Chondrocyte (in vitro differentiated cells): ENCODE results near the gene FOXS1. TPM values are rescaled to one million over a fixed set of nuclear protein-coding genes. Genes with fewer than 3 reads are reported as not detected.

Experiments
- DNase-seq: peaks from one replicate; pipeline ENCODE4 v3.0.0; 2021; ENCODE audit warnings: mixed read lengths, low spot score
- H3K27ac Mint-ChIP-seq: one replicate; pipeline ENCODE4 v1.8.0; 2021; ENCODE audit warnings: mild to moderate bottlenecking, moderate library complexity, mixed read lengths; ENCODE audit not compliant: unreplicated experiment
- H3K27me3 Mint-ChIP-seq: 2 replicates; pipeline ENCODE4 v1.8.0; 2021; ENCODE audit warnings: low read depth, mixed read lengths
- H3K36me3 Mint-ChIP-seq: 2 replicates; pipeline ENCODE4 v1.8.0; 2021; ENCODE audit warnings: low read depth, mixed read lengths
- H3K4me1 Mint-ChIP-seq: 2 replicates; pipeline ENCODE4 v1.8.0; 2021; ENCODE audit warnings: low read depth, mild to moderate bottlenecking, mixed read lengths
- H3K4me3 Mint-ChIP-seq: one replicate; pipeline ENCODE4 v1.8.0; 2021; ENCODE audit warnings: mild to moderate bottlenecking, moderate library complexity, mixed read lengths; ENCODE audit not compliant: unreplicated experiment
- H3K9me3 Mint-ChIP-seq: 2 replicates; pipeline ENCODE4 v1.8.0; 2021; ENCODE audit warnings: low read depth, mixed read lengths
- CTCF ChIP-seq: fragments of 200-600 bp; sonication (generic); IDR thresholded peaks from 2 replicates; pipeline ENCODE4 v1.5.0; 2021; ENCODE audit warnings: antibody characterized with exemption, mild to moderate bottlenecking, moderate library complexity
- total RNA-seq: library from RNA; stranded (reverse); gene quantifications from 3 replicates; pipeline ENCODE4 v1.2.1, GENCODE V29; 2021

The FOXS1 gene
- total RNA-seq, 1 donor from 2014 or later, result 192 TPM

GRCh38 chr20:31877684-31878083, 32.3 kb upstream of the FOXS1 start:
- DNase-seq, result no peak
- H3K4me3 Mint-ChIP-seq, result no peak overlapping the region
- no peak for TF ChIP-seq CTCF
- peaks cover 2% of the 10 kb centered on the region for H3K9me3 Mint-ChIP-seq
- H3K36me3 Mint-ChIP-seq, result no peaks in the 10 kb centered on the region
- peaks cover 7% of the 10 kb centered on the region for H3K27me3 Mint-ChIP-seq
- no peak overlapping the region for H3K27ac Mint-ChIP-seq
- peaks cover 4% of the 10 kb centered on the region for H3K4me1 Mint-ChIP-seq

- Mint-ChIP-seq H3K4me3 (no peak overlapping the region), H3K27ac (no peak overlapping the region), H3K9me3 (peaks cover 2% of the 10 kb centered on the region), H3K36me3 (no peaks in the 10 kb centered on the region), H3K4me1 (peaks cover 10% of the 10 kb centered on the region), H3K27me3 (peaks cover 4% of the 10 kb centered on the region)
- TF ChIP-seq CTCF, result no peak
- no peak for DNase-seq
Measured at GRCh38 chr20:31875671-31876070, 30.3 kb upstream of the FOXS1 start.

- no peak for DNase-seq
- peaks cover 2% of the 10 kb centered on the region for H3K27me3 Mint-ChIP-seq
- no peaks in the 10 kb centered on the region for H3K9me3 Mint-ChIP-seq
- peaks cover 29% of the 10 kb centered on the region for H3K4me1 Mint-ChIP-seq
- no peak for TF ChIP-seq CTCF
- peak overlapping the region; percentile 68 for H3K27ac Mint-ChIP-seq
- H3K36me3 Mint-ChIP-seq, result peaks cover 2% of the 10 kb centered on the region
- H3K4me3 Mint-ChIP-seq, result no peak overlapping the region
Measured at GRCh38 chr20:31872406-31872805, 27.0 kb upstream of the FOXS1 start.

- Mint-ChIP-seq H3K9me3 (no peaks in the 10 kb centered on the region), H3K27ac (no peak overlapping the region), H3K27me3 (peaks cover 2% of the 10 kb centered on the region), H3K4me1 (peaks cover 29% of the 10 kb centered on the region), H3K36me3 (peaks cover 2% of the 10 kb centered on the region), H3K4me3 (no peak overlapping the region)
- no peak for TF ChIP-seq CTCF
- no peak for DNase-seq
Measured at GRCh38 chr20:31871618-31871954, 26.2 kb upstream of the FOXS1 start.

GRCh38 chr20:31870726-31871617, 25.6 kb upstream of the FOXS1 start:
- Mint-ChIP-seq H3K4me1 (peaks cover 29% of the 10 kb centered on the region), H3K27me3 (peaks cover 2% of the 10 kb centered on the region), H3K27ac (peak overlapping the region; percentile 64), H3K4me3 (peak overlapping the region; percentile 83), H3K9me3 (no peaks in the 10 kb centered on the region), H3K36me3 (peaks cover 3% of the 10 kb centered on the region)
- TF ChIP-seq CTCF, result no peak
- DNase-seq, result no peak
